NB4 (cell line): ENCODE results near the gene ATP11A.

Source experiments
- DNase-seq: peaks from one replicate; pipeline ENCODE4 v3.0.0; 2010; ENCODE audit warnings: low read depth
- H3K4me3 ChIP-seq: one replicate; pipeline ENCODE4 v1.5.1; 2011; ENCODE audit warnings: mild to moderate bottlenecking, low read depth, low read length, moderate library complexity
- CTCF ChIP-seq: IDR thresholded peaks from one replicate; pipeline ENCODE4 v1.5.1; 2012; ENCODE audit warnings: low read depth, low read length
- MAX ChIP-seq: IDR thresholded peaks from 2 replicates; pipeline ENCODE4 v1.6.1; 2011; ENCODE audit warnings: low read depth, low read length
- MYC ChIP-seq: IDR thresholded peaks from 2 replicates; pipeline ENCODE4 v1.6.1; 2011; ENCODE audit warnings: low read depth, low read length
- POLR2A ChIP-seq: IDR thresholded peaks from 2 replicates; pipeline ENCODE4 v1.6.1; 2011; ENCODE audit warnings: mild to moderate bottlenecking; ENCODE audit not compliant: insufficient read length; ENCODE audit errors: extremely low read depth

Gene ATP11A

GRCh38 chr13:112876305-112877000 is 186.6 kb downstream of the ATP11A start:
- H3K4me3 ChIP-seq, result no peak overlapping the region
- no peak for DNase-seq
- TF ChIP-seq CTCF (no peak), MAX (no peak), POLR2A (no peak), MYC (no peak)

GRCh38 chr13:112877066-112877465 is 187.2 kb downstream of the ATP11A start:
- TF ChIP-seq MAX, result no peak
- no peak for TF ChIP-seq CTCF
- H3K4me3 ChIP-seq, result no peak overlapping the region
- no peak for DNase-seq

DNA sequence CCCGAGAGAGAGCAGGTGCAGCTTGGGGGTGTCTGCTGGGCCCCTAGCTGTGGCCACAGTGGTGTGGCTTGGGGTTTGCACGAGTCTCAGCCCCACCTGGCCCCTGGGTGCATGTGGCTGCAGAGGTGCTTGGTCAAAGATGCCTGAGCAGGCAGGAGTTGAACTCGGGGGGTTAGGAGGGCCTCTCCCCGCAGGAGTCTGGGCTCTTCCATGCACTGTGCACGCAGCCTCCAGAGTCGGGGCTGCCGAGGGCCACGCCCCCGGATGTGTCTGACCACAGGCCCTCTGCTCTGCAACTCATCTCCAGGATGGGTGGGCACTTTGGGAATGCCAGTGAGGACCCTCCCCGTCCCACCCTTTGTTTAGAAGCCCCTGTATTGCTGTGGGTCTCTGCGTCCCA is 187.7 kb downstream of the ATP11A start:
- no peak overlapping the region for H3K4me3 ChIP-seq
- no peak for TF ChIP-seq MAX
- no peak for TF ChIP-seq MYC
- TF ChIP-seq POLR2A, result no peak
- no peak for TF ChIP-seq CTCF
- no peak for DNase-seq

GRCh38 chr13:112877976-112878955 is 188.4 kb downstream of the ATP11A start:
- no peak for DNase-seq
- no peak overlapping the region for H3K4me3 ChIP-seq
- no peak for TF ChIP-seq POLR2A
- TF ChIP-seq MAX, result no peak
- no peak for TF ChIP-seq CTCF
- no peak for TF ChIP-seq MYC

- TF ChIP-seq CTCF (no peak), MAX (no peak), POLR2A (no peak), MYC (no peak)
- no peak for DNase-seq
- H3K4me3 ChIP-seq, result no peak overlapping the region
Measured at GRCh38 chr13:112879283-112879833, 189.5 kb downstream of the ATP11A start.
